Endothelial cell of hepatic sinusoid (primary cell): Measurements from ENCODE around the gene SLC6A12.
"Not testable (repeated sequence)": the region's sequence is repeated elsewhere in the genome, so short reads cannot be mapped to it uniquely, and the experiment has no call there.

Experiments used
- in situ Hi-C: cut with HindIII; loops from 2 replicates; pipeline ENCODE4 v1.10.0; 2017; ENCODE audit warnings: low sequenced_read_pairs

SLC6A12 gene

GRCh38 chr12:235967-236366 is 22.0 kb upstream of the SLC6A12 start:
- in situ Hi-C loops = not testable (repeated sequence)

GRCh38 chr12:234891-235415 is 21.0 kb upstream of the SLC6A12 start:
- in situ Hi-C loops = loop anchor here (5.0 kb wide), 1 partner anchor 48 kb away; no protein-coding TSS in a partner anchor

GRCh38 chr12:234019-234418 is 20.1 kb upstream of the SLC6A12 start:
- in situ Hi-C loops = loop anchor here (5.0 kb wide), 1 partner anchor 47 kb away; no protein-coding TSS in a partner anchor

- in situ Hi-C loops = loop anchor here (5.0 kb wide), 1 partner anchor 46 kb away; no protein-coding TSS in a partner anchor
These were observed 19.6 kb upstream of the SLC6A12 start for GRCh38 chr12:233615-233968.

- in situ Hi-C loops = loop anchor here (5.0 kb wide), 1 partner anchor 46 kb away; no protein-coding TSS in a partner anchor
These were observed 19.0 kb upstream of the SLC6A12 start for GRCh38 chr12:232731-233614.

GRCh38 chr12:230925-231671 is 17.1 kb upstream of the SLC6A12 start:
- in situ Hi-C loops = loop anchor here (5.0 kb wide), 1 partner anchor 44 kb away; no protein-coding TSS in a partner anchor

- in situ Hi-C loops = loop anchor here (5.0 kb wide), 1 partner anchor 42 kb away; no protein-coding TSS in a partner anchor
These were observed 15.7 kb upstream of the SLC6A12 start for GRCh38 chr12:229441-230191.

GRCh38 chr12:228846-229200 is 14.9 kb upstream of the SLC6A12 start:
- in situ Hi-C loops = no loop called here

GRCh38 chr12:227923-228845 is 14.2 kb upstream of the SLC6A12 start:
- in situ Hi-C loops = no loop called here

GRCh38 chr12:227286-227915 is 13.4 kb upstream of the SLC6A12 start:
- in situ Hi-C loops = no loop called here

- in situ Hi-C loops = no loop called here
These were observed 12.4 kb upstream of the SLC6A12 start for GRCh38 chr12:226401-226800.

GRCh38 chr12:225012-225411 is 11.1 kb upstream of the SLC6A12 start:
- in situ Hi-C loops = no loop called here

- in situ Hi-C loops = no loop called here
These were observed 10.4 kb upstream of the SLC6A12 start for GRCh38 chr12:224330-224729.

- in situ Hi-C loops = no loop called here
These were observed 9.9 kb upstream of the SLC6A12 start for GRCh38 chr12:223841-224240.

- in situ Hi-C loops = no loop called here
These were observed 7.8 kb upstream of the SLC6A12 start for GRCh38 chr12:221736-222135.

GRCh38 chr12:220946-221550 is 7.1 kb upstream of the SLC6A12 start:
- in situ Hi-C loops = no loop called here

GRCh38 chr12:220491-220890 is 6.5 kb upstream of the SLC6A12 start:
- in situ Hi-C loops = no loop called here

GRCh38 chr12:219891-220352 is 6.0 kb upstream of the SLC6A12 start:
- in situ Hi-C loops = no loop called here
